Measurements from ENCODE around the gene GMDS. TPM values are rescaled to one million over a fixed set of nuclear protein-coding genes. Genes with fewer than 3 reads are reported as not detected.
A peak's percentile ranks its signal among the peaks of the same experiment; 100 is the strongest.

GMDS gene
- total and polyA plus RNA-seq, 2 donors (not counting 3 experiments of a cell fraction or from before 2014, with no cell fraction given), result 9.8 to 23.5 TPM

DNA sequence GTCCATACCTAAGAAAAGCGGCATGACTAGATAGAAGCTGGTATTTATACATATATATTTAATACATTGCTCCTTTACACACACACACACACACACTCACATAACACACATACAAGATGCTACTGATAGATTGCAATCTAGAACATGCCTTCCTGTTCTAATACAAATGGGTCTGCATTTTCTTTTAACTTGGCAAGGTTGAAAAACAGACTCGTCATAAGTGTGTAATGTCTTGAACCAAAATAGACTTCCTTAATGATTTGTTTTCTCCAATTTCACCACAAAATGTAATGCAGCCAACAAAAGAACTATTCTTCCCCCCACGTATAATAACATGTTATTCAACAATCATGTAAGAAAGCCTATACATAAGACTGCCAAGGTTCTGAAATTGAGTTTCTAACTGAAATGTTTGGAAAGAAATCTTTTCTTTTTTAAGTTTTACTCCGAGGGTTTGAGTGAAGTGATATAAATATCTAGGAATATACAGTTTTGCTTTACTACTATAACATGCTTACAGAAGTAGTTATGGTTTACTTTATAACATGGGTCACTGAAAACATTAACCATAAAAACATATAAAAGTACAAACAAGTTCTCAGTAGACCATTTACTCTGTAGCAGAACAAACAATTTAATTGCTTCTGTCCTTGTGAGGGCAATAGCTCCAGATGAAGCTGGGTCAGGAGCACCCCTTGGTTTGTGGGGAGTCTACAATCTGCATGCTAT, 428.2 kb downstream of the GMDS start:
- POLR2A ChIA-PET, result no interaction called here
- TF ChIP-seq EZH2 (IDR thresholded peaks at IDR 0.05; ENCODE audit: borderline replicate concordance, low read depth, low read length, severe bottlenecking), result no peak
- no peak for TF ChIP-seq FOS (IDR thresholded peaks at IDR 0.05; ENCODE audit: borderline replicate concordance, insufficient read depth, low read length)
- peak; percentile 89 for TF ChIP-seq GATA2 (IDR thresholded peaks at IDR 0.05; ENCODE audit: insufficient read depth, insufficient read length, low read depth, low read length)
- TF ChIP-seq, protein P1, sequence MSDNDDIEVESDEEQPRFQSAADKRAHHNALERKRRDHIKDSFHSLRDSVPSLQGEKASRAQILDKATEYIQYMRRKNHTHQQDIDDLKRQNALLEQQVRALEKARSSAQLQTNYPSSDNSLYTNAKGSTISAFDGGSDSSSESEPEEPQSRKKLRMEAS (IDR thresholded peaks at IDR 0.05; ENCODE audit: insufficient read depth, insufficient read length), result no peak
- no peak for TF ChIP-seq POLR2A (IDR thresholded peaks at IDR 0.05; ENCODE audit: low read depth, low read length)
- peak; percentile 69 for TF ChIP-seq JUN (IDR thresholded peaks at IDR 0.05; ENCODE audit: borderline replicate concordance, insufficient read depth, insufficient read length, low read depth)
- TF ChIP-seq MYC (IDR thresholded peaks at IDR 0.05; ENCODE audit: low read depth, low read length), result no peak
- TF ChIP-seq, protein P2, sequence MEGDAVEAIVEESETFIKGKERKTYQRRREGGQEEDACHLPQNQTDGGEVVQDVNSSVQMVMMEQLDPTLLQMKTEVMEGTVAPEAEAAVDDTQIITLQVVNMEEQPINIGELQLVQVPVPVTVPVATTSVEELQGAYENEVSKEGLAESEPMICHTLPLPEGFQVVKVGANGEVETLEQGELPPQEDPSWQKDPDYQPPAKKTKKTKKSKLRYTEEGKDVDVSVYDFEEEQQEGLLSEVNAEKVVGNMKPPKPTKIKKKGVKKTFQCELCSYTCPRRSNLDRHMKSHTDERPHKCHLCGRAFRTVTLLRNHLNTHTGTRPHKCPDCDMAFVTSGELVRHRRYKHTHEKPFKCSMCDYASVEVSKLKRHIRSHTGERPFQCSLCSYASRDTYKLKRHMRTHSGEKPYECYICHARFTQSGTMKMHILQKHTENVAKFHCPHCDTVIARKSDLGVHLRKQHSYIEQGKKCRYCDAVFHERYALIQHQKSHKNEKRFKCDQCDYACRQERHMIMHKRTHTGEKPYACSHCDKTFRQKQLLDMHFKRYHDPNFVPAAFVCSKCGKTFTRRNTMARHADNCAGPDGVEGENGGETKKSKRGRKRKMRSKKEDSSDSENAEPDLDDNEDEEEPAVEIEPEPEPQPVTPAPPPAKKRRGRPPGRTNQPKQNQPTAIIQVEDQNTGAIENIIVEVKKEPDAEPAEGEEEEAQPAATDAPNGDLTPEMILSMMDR (IDR thresholded peaks at IDR 0.05; ENCODE audit: extremely low read depth in 1 of 2, insufficient read depth in 1 of 2, low read depth in 1 of 2, low read length in 2 of 2), result no peak
- TF ChIP-seq POLR2AphosphoS5 (IDR thresholded peaks at IDR 0.05; ENCODE audit: insufficient read depth, low read depth, low read length), result no peak

More for the DNA sequence above, 428.2 kb downstream of the GMDS start:
- Histone ChIP-seq H3K27ac (ENCODE audit: insufficient read depth, low read depth, low read length) (peak overlapping the region; percentile 48), H2AFZ (ENCODE audit: low read depth, low read length) (no peak overlapping the region), H3K36me3 (ENCODE audit: control insufficient read depth in 2 of 2, extremely low read depth in 1 of 2, insufficient read depth in 2 of 2, low read length in 2 of 2) (no peaks in the 10 kb centered on the region), H4K20me1 (replicated peaks; ENCODE audit: control insufficient read depth, extremely low read depth, insufficient read depth, low read length) (no peaks in the 10 kb centered on the region), H3K9me1 (replicated peaks; ENCODE audit: control insufficient read depth, extremely low read depth, insufficient read depth, low read length) (no peaks in the 10 kb centered on the region), H3K4me2 (ENCODE audit: insufficient read depth, low read length) (peak overlapping the region; percentile 35), H3K9ac (replicated peaks; ENCODE audit: extremely low read depth, insufficient read depth, low read length) (peak overlapping the region; percentile 28), H3K4me1 (ENCODE audit: control insufficient read depth, extremely low read depth, insufficient read depth, low read length) (peaks cover 30% of the 10 kb centered on the region), H3K4me3 (replicated peaks in 1 of 3; ENCODE audit: insufficient read depth in 1 of 3, low read depth in 1 of 3, low read length in 3 of 3) (no peak overlapping the region), H3K27me3 (ENCODE audit: control insufficient read depth in 2 of 2, insufficient read depth in 2 of 2, low read length in 2 of 2) (no peaks in the 10 kb centered on the region), H3K79me2 (ENCODE audit: control insufficient read depth, insufficient read depth, low read length) (no peaks in the 10 kb centered on the region), H3K9me3 (replicated peaks; ENCODE audit: control insufficient read depth, insufficient read depth, low read length) (no peaks in the 10 kb centered on the region)
- TSS peak; percentile 39 for BruUV-seq (replicated peaks)
- intact Hi-C loops (cut with micrococcal nuclease) (loop anchor here (1.0 to 2.0 kb wide), 5 partner anchors 29 to 288 kb away; no protein-coding TSS in a partner anchor), dilution Hi-C loops (cut with MboI; ENCODE audit: extremely low pct_ligation_motif_present, low sequenced_read_pairs) (no loop called here)
- peak; percentile 90 for DNase-seq (ENCODE audit: low read depth, low spot score)
- peak; percentile 80 for FAIRE-seq
- CTCF ChIA-PET, result interaction anchor here (1.0 to 1.2 kb wide), 2 partner anchors 16 to 27 kb away, joined by 3 read pairs; no protein-coding TSS in a partner anchor

Data from endothelial cell of umbilical vein (primary cell).